C4-2B (cell line): ENCODE measurements around the gene C1orf50.

Source experiments
- H3K27ac ChIP-seq: fragments of 450-650 bp; 2 replicates; pipeline ENCODE4 v1.5.1; 2017
- ZFX ChIP-seq: fragments of 450-650 bp; IDR thresholded peaks from 2 replicates; pipeline ENCODE4 v1.6.1; 2017
- TF ChIP-seq, protein P1 (sequence below): fragments of 450-650 bp; conservative IDR thresholded peaks from 2 replicates; pipeline ENCODE4 v1.5.1; 2017; ENCODE audit warnings: mild to moderate bottlenecking

The C1orf50 gene

GRCh38 chr1:42776502-42776901 is 9.5 kb downstream of the C1orf50 start:
- TF ChIP-seq, protein P1, sequence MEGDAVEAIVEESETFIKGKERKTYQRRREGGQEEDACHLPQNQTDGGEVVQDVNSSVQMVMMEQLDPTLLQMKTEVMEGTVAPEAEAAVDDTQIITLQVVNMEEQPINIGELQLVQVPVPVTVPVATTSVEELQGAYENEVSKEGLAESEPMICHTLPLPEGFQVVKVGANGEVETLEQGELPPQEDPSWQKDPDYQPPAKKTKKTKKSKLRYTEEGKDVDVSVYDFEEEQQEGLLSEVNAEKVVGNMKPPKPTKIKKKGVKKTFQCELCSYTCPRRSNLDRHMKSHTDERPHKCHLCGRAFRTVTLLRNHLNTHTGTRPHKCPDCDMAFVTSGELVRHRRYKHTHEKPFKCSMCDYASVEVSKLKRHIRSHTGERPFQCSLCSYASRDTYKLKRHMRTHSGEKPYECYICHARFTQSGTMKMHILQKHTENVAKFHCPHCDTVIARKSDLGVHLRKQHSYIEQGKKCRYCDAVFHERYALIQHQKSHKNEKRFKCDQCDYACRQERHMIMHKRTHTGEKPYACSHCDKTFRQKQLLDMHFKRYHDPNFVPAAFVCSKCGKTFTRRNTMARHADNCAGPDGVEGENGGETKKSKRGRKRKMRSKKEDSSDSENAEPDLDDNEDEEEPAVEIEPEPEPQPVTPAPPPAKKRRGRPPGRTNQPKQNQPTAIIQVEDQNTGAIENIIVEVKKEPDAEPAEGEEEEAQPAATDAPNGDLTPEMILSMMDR = no peak
- TF ChIP-seq ZFX = no peak
- no peak overlapping the region for H3K27ac ChIP-seq

DNA sequence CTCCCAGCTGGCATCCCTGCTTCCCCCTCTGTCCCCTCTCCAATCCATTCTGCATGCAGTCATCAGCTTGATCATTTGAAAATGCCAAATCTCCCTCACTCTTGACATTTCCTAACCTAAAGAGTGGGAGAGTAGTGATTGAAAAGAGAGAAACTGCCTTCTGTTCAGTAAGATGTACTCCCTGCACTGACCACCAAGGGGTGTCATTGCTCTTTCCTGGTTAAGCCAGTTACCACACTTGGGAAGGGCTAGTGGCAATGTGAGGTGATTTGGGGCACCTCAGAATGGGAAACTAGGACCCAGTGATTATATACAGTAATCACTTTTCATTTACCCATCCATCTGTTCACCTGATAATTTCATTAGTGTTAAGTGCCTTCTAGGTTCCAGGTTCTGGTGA is 10.8 kb downstream of the C1orf50 start:
- TF ChIP-seq, protein P1 = peak; percentile 74
- TF ChIP-seq ZFX = no peak
- no peak overlapping the region for H3K27ac ChIP-seq

- TF ChIP-seq, protein P1 = no peak
- no peak for TF ChIP-seq ZFX
- H3K27ac ChIP-seq = no peak overlapping the region
These were observed 12.7 kb downstream of the C1orf50 start for GRCh38 chr1:42779725-42780124.

DNA sequence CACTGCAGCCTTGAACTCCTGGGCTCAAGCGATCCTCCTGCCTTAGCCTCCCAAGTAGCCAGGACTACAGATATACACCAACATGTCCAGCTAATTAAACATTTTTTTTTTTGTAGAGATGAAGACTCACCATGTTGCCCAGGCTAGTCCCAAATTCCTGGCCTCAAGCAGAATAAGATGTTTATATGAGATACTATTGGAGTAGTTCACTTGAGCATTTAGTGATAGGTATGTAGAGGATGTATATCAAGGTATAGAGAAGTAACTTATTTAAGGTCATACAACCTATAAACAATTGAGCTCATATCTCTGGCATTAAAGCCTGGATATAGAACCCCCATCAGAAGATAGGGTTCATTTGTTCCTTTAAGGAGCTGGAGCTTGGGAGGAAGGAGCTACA is 13.1 kb downstream of the C1orf50 start:
- TF ChIP-seq, protein P1 = no peak
- TF ChIP-seq ZFX = no peak
- no peak overlapping the region for H3K27ac ChIP-seq

- no peak for TF ChIP-seq ZFX
- TF ChIP-seq, protein P1 = no peak
- H3K27ac ChIP-seq = no peak overlapping the region
These were observed 16.0 kb downstream of the C1orf50 start for GRCh38 chr1:42783092-42783491.

GRCh38 chr1:42784547-42784945 is 17.5 kb downstream of the C1orf50 start:
- H3K27ac ChIP-seq = no peak overlapping the region
- no peak for TF ChIP-seq ZFX
- TF ChIP-seq, protein P1 = no peak

DNA sequence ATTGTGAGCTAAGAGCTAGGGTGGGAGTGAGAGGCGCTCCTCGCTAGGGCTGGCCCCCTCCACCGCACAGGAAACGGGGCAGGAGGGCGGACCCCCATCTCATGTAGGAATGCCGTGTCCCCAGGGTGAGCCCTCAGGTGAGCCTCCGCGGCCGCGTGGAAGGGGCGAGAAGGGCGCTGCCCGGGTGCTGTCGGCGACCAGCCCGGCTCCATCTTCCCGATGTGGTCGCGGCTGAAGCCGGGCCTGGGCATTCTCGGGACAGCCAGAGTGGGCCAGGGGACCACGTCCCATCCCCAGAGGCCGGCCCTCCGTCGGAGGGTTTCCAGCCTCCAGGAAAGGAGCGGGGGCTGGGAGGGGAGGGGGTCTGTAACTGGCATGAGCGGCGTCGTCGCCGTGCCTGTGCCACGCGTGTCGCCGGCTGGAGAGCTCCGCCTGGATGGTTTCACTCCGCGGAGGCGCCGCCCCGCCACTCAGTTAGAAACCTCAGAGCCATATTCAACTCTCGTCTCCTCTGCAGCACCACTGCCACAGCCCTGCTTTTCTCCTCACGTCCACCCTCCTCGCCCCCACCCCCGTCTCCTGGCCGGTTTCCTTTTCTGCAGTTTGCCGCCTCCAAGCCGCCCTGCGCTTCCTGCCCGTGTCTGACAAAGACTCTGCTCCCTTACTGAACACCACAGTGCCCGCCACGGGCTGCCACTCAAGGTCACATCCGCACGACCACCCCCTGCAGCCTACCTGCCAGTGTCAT is 18.1 kb downstream of the C1orf50 start, which contains the start of gene TMEM269:
TMEM269 (plus strand) TSS at position 46 of the 748 bp plus-strand sequence. CDS start 4,903 bp downstream, outside the sequence.
- no peak within 1 kb of the TSS for H3K27ac ChIP-seq
- TF ChIP-seq ZFX = no peak
- TF ChIP-seq, protein P1 = no peak
